ENCODE measurements around the gene RGS10. TPM values are rescaled to one million over a fixed set of nuclear protein-coding genes. Genes with fewer than 3 reads are reported as not detected.

RGS10 gene
- total and polyA plus RNA-seq, 5 donors from 2014 or later = 85.7 to 188 (median 180) TPM

DNA sequence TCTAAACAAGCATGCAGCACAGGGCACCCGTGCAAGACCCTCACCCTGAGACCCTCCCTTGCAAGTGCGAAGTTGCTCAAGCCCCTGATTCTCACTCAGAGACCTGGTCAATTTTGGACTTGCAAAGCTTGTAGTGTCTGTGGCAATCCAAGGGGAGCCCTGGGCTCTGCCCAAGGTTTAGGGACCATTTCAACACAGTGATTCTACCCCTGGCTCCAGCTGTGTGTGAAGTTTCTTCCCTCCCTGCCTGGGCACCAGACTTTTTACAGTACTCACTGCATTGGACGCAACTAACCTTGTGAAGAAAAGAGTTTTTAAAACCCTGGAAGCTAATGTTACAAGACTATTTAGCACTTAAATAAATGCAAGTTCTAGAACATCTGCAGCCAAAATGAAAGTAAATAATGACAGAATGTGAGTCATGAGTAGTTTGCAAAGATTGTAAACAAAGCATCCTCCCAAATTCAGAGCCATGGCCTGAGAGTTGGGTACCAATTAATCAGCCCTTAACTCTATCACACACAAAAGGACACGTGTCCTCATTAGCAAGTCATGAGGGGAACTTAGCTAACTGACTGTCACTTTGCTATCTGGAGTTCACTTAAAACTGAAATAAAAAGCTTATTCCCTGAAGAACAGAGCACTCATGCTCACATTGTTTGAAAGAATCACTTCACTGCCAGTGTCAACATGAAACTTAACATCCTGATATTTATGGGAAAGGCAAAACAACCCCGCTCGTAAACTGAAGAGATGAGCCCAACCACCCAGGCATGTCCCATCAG, 48.1 kb downstream of the RGS10 start:
- peak in 1 of 3 donors; percentile 58 for DNase-seq
- no peaks in the 10 kb centered on the region for H3K9me3 Mint-ChIP-seq

DNA sequence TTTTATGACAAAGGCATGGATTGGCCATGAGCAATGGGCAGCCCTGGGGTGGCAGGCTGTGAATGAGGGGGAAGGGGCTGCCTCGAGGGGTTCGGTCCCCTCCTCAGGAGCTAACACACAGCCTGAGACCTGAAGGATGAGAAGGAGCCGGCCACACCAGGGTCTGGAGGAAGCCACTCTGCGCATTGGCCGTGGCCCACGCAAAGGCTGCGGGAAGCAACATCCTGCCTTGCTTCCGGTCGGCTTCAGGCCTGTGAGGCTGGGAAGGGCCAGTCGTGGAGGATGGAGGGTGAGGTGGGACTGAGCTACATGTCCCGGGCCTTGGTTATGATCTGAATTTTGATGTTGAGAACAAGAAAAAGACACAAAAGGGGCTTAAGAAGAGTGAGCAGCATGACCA, 49.4 kb downstream of the RGS10 start:
- Mint-ChIP-seq H3K9me3 (no peaks in the 10 kb centered on the region), H3K27ac (peak overlapping the region; percentile 80 to 90 (median 86)), H3K27me3 (no peaks in the 10 kb centered on the region), H3K4me1 (peaks cover 9 to 74% (median 37%) of the 10 kb centered on the region in 4 donors), H3K36me3 (peaks cover 7% of the 10 kb centered on the region), H3K4me3 (peak overlapping the region in 2 of 4 donors; percentile 48)
- Histone ChIP-seq H3K4me3 (ENCODE audit: low read depth, low read length) (no peak overlapping the region), H3K4me1 (ENCODE audit: control insufficient read depth, insufficient read depth, low read length, poor library complexity, severe bottlenecking) (peaks cover 40% of the 10 kb centered on the region), H3K36me3 (ENCODE audit: control insufficient read depth, insufficient read depth, low read length) (no peaks in the 10 kb centered on the region), H3K27me3 (ENCODE audit: control insufficient read depth, insufficient read depth, low read length) (no peaks in the 10 kb centered on the region), H3K9me3 (ENCODE audit: control insufficient read depth in 2 of 2, low read length in 2 of 2) (no peaks in the 10 kb centered on the region), H3K27ac (ENCODE audit: insufficient read depth, low read length, poor library complexity, severe bottlenecking) (peak overlapping the region; percentile 66)
- DNase-seq = no peak
- ATAC-seq (ENCODE audit: low read depth in 2 of 2) = no peak

More for the DNA sequence above, 48.1 kb downstream of the RGS10 start:
- H3K9me3 ChIP-seq (ENCODE audit: control insufficient read depth in 2 of 2, low read length in 2 of 2) = no peaks in the 10 kb centered on the region
- peak overlapping the region; percentile 66 for H3K27ac ChIP-seq (ENCODE audit: insufficient read depth, low read length, poor library complexity, severe bottlenecking)
- ATAC-seq (ENCODE audit: low read depth in 2 of 2) = peak; percentile 59 to 64
- Mint-ChIP-seq H3K36me3 (peaks cover 14% of the 10 kb centered on the region), H3K27me3 (no peaks in the 10 kb centered on the region), H3K4me3 (peak overlapping the region; percentile 10 to 49 (median 46)), H3K4me1 (peaks cover 7 to 75% (median 42%) of the 10 kb centered on the region in 4 donors), H3K27ac (peak overlapping the region; percentile 76 to 99 (median 86))
- no peaks in the 10 kb centered on the region for H3K27me3 ChIP-seq (ENCODE audit: control insufficient read depth, insufficient read depth, low read length)
- H3K36me3 ChIP-seq (ENCODE audit: control insufficient read depth, insufficient read depth, low read length) = peaks cover 5% of the 10 kb centered on the region
- H3K4me1 ChIP-seq (ENCODE audit: control insufficient read depth, insufficient read depth, low read length, poor library complexity, severe bottlenecking) = peaks cover 39% of the 10 kb centered on the region
- peak overlapping the region; percentile 53 for H3K4me3 ChIP-seq (ENCODE audit: low read depth, low read length)

DNA sequence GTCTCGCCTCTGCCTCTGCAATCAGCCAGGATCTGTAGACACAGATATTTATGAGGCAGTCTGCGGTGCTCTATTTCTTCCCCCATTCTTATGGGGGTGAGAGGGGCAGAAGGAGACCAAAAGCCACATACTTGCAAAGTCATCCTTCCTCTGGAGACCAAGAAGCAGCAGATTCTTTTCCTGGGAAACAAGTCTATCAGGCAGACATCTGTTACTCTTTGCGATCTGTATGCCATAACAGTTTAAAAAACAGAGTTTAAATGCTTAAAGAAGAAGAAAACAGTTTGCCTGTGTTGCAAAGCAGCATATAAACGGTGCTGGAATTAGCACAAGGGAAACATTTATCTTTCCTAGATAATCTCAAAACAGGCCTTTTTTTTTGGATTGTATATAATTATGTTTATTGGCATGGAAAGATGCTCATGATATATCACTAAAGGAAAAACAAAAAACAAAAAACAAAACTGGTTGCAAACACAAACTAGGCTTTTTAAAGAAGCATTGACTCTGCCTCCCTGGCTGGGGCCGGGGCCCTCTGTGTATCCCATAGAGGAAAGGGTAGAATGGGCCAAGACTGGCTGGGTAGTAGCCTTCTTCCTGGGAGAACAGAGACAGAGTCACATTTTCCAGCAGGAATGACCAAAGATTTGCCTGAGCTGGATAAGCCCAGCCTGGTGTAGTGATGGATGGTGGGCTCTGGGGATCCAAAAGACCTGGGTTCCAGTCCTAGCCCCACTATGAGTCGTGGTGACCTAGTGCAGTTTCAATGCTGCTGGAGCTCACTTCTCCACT, 50.4 kb downstream of the RGS10 start:
- H3K27me3 ChIP-seq (ENCODE audit: control insufficient read depth, insufficient read depth, low read length) = no peaks in the 10 kb centered on the region
- Mint-ChIP-seq H3K27me3 (no peaks in the 10 kb centered on the region), H3K9me3 (no peaks in the 10 kb centered on the region), H3K27ac (peak overlapping the region in 1 of 3 donors; percentile 65), H3K36me3 (peaks cover 4% of the 10 kb centered on the region), H3K4me1 (peaks cover 9 to 73% (median 34%) of the 10 kb centered on the region in 4 donors), H3K4me3 (no peak overlapping the region)
- no peak overlapping the region for H3K4me3 ChIP-seq (ENCODE audit: low read depth, low read length)
- no peaks in the 10 kb centered on the region for H3K9me3 ChIP-seq (ENCODE audit: control insufficient read depth in 2 of 2, low read length in 2 of 2)
- H3K4me1 ChIP-seq (ENCODE audit: control insufficient read depth, insufficient read depth, low read length, poor library complexity, severe bottlenecking) = peaks cover 40% of the 10 kb centered on the region
- ATAC-seq (ENCODE audit: low read depth in 2 of 2) (no peak), DNase-seq (no peak)
- H3K36me3 ChIP-seq (ENCODE audit: control insufficient read depth, insufficient read depth, low read length) = no peaks in the 10 kb centered on the region
- no peak overlapping the region for H3K27ac ChIP-seq (ENCODE audit: insufficient read depth, low read length, poor library complexity, severe bottlenecking)

DNA sequence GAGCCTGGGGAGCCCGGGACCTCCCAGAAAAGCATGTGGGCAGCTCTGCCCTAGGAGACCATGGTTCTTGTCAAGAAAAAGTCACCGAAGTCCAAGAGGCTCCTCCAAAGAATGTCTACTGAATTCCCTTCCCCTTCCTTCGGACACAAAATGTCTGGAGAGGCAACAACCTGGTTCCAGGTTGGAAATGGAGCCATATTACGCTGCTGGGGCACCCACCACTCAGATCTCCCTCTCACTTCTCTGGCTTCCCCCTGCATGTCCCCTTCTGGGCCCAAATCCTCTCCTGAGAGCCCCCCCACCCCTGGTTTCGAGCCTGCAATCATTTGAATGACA, 52.6 kb downstream of the RGS10 start:
- peaks cover 33% of the 10 kb centered on the region for H3K4me1 ChIP-seq (ENCODE audit: control insufficient read depth, insufficient read depth, low read length, poor library complexity, severe bottlenecking)
- H3K9me3 ChIP-seq (ENCODE audit: control insufficient read depth in 2 of 2, low read length in 2 of 2) = no peaks in the 10 kb centered on the region
- H3K27ac ChIP-seq (ENCODE audit: insufficient read depth, low read length, poor library complexity, severe bottlenecking) = peak overlapping the region; percentile 83
- Mint-ChIP-seq H3K27ac (peak overlapping the region; percentile 91 to 98 (median 93)), H3K27me3 (no peaks in the 10 kb centered on the region), H3K36me3 (no peaks in the 10 kb centered on the region), H3K4me1 (peaks cover 9 to 56% (median 26%) of the 10 kb centered on the region in 4 donors), H3K9me3 (no peaks in the 10 kb centered on the region), H3K4me3 (peak overlapping the region; percentile 72 to 89 (median 86))
- DNase-seq (no peak), ATAC-seq (ENCODE audit: low read depth in 2 of 2) (no peak)
- H3K27me3 ChIP-seq (ENCODE audit: control insufficient read depth, insufficient read depth, low read length) = no peaks in the 10 kb centered on the region
- peak overlapping the region; percentile 31 for H3K4me3 ChIP-seq (ENCODE audit: low read depth, low read length)
- H3K36me3 ChIP-seq (ENCODE audit: control insufficient read depth, insufficient read depth, low read length) = no peaks in the 10 kb centered on the region

DNA sequence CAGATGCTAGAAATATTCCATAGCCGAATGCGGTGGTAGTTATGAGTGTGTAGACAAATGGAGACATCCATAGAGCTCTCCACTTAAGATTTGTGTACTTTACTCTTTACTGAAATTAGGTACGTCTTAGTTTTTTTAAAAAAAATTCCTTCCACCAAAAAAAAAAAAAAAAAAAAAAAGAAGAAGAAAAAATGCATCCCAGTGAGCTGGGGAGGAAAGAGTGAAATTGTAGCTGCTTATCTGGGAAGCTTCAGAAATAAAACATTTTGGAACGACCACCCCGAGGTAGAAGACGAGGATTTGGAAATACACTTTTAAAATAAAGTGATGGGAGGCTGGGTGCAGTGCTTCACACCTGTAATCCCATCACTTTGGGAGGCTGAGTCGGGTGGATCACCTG, 53.8 kb downstream of the RGS10 start:
- no peaks in the 10 kb centered on the region for H3K36me3 ChIP-seq (ENCODE audit: control insufficient read depth, insufficient read depth, low read length)
- H3K4me1 ChIP-seq (ENCODE audit: control insufficient read depth, insufficient read depth, low read length, poor library complexity, severe bottlenecking) = peaks cover 22% of the 10 kb centered on the region
- DNase-seq = no peak
- Mint-ChIP-seq H3K4me1 (peaks cover 9 to 43% (median 14%) of the 10 kb centered on the region in 4 donors), H3K27me3 (no peaks in the 10 kb centered on the region), H3K36me3 (no peaks in the 10 kb centered on the region), H3K9me3 (no peaks in the 10 kb centered on the region), H3K4me3 (peak overlapping the region in 2 of 4 donors; percentile 43 to 80), H3K27ac (peak overlapping the region; percentile 91 to 98 (median 95))
- H3K27me3 ChIP-seq (ENCODE audit: control insufficient read depth, insufficient read depth, low read length) = no peaks in the 10 kb centered on the region
- peak overlapping the region; percentile 83 for H3K27ac ChIP-seq (ENCODE audit: insufficient read depth, low read length, poor library complexity, severe bottlenecking)
- H3K9me3 ChIP-seq (ENCODE audit: control insufficient read depth in 2 of 2, low read length in 2 of 2) = no peaks in the 10 kb centered on the region
- no peak overlapping the region for H3K4me3 ChIP-seq (ENCODE audit: low read depth, low read length)
- ATAC-seq (ENCODE audit: low read depth in 2 of 2) = no peak

DNA sequence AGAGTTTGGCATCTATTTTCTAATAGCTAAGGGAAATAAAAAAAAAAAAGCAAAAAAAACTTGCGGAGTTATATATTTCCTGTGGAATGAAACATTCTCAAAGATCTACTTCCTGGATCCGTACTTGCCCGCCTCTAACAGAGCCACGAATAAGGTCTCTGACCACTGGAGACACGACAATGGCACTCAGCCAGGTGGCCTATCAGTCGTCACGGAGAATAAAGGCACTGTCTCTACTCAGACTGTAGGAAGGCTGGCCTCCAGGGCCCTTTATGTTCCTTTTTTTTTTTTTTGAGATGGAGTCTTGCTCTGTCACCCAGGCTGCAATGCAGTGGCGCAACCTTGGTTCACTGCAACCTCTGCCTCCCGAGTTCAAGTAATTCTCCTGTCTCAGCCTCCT, 58.7 kb downstream of the RGS10 start:
- no peaks in the 10 kb centered on the region for H3K36me3 Mint-ChIP-seq
- Histone ChIP-seq H3K36me3 (ENCODE audit: control insufficient read depth, insufficient read depth, low read length) (no peaks in the 10 kb centered on the region), H3K27me3 (ENCODE audit: control insufficient read depth, insufficient read depth, low read length) (no peaks in the 10 kb centered on the region), H3K27ac (ENCODE audit: insufficient read depth, low read length, poor library complexity, severe bottlenecking) (no peak overlapping the region), H3K4me3 (ENCODE audit: low read depth, low read length) (no peak overlapping the region), H3K9me3 (ENCODE audit: control insufficient read depth in 2 of 2, low read length in 2 of 2) (no peaks in the 10 kb centered on the region), H3K4me1 (ENCODE audit: control insufficient read depth, insufficient read depth, low read length, poor library complexity, severe bottlenecking) (peaks cover 6% of the 10 kb centered on the region)
- no peak for ATAC-seq (ENCODE audit: low read depth in 2 of 2)
- H3K9me3 Mint-ChIP-seq = no peaks in the 10 kb centered on the region
- DNase-seq = no peak
- no peaks in the 10 kb centered on the region for H3K27me3 Mint-ChIP-seq
- no peak overlapping the region for H3K27ac Mint-ChIP-seq
- no peak overlapping the region for H3K4me3 Mint-ChIP-seq
- H3K4me1 Mint-ChIP-seq = peaks cover 3 to 23% (median 7%) of the 10 kb centered on the region in 4 donors

DNA sequence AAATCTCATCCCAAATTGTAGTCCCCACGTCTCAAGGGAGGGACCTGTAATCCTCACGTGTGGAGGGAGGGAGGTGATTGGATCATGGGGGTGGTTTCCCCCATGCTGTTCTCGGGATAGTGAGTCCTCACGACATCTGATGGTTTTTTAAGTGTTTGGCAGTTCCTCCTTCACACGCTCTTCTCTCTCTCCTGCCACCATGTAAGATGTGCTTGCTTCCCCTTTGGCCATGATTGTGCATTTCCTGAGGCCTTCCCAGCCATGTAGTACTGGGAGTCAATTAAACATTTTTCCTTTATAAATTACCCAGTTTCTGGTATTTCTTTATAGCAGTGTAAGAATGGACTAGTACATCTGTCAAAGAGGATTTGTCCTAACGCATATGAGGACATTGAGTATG, 59.5 kb downstream of the RGS10 start:
- Mint-ChIP-seq H3K36me3 (no peaks in the 10 kb centered on the region), H3K4me1 (peaks cover 8 to 25% (median 14%) of the 10 kb centered on the region in 4 donors), H3K9me3 (no peaks in the 10 kb centered on the region), H3K27me3 (no peaks in the 10 kb centered on the region), H3K27ac (peak overlapping the region in 1 of 3 donors; percentile 69), H3K4me3 (no peak overlapping the region)
- Histone ChIP-seq H3K4me3 (ENCODE audit: low read depth, low read length) (no peak overlapping the region), H3K4me1 (ENCODE audit: control insufficient read depth, insufficient read depth, low read length, poor library complexity, severe bottlenecking) (peaks cover 14% of the 10 kb centered on the region), H3K27ac (ENCODE audit: insufficient read depth, low read length, poor library complexity, severe bottlenecking) (no peak overlapping the region), H3K9me3 (ENCODE audit: control insufficient read depth in 2 of 2, low read length in 2 of 2) (no peaks in the 10 kb centered on the region), H3K27me3 (ENCODE audit: control insufficient read depth, insufficient read depth, low read length) (no peaks in the 10 kb centered on the region), H3K36me3 (ENCODE audit: control insufficient read depth, insufficient read depth, low read length) (no peaks in the 10 kb centered on the region)
- no peak for ATAC-seq (ENCODE audit: low read depth in 2 of 2)
- DNase-seq = no peak

Data from CD4-positive, CD25-positive, alpha-beta regulatory T cell (primary cell).